ENCODE results near the gene MPND. TPM values are rescaled to one million over a fixed set of nuclear protein-coding genes. Genes with fewer than 3 reads are reported as not detected.

The MPND gene
- total RNA-seq, 1 donor from 2014 or later: 22.7 TPM

GRCh38 chr19:4319067-4319718 is 24.2 kb upstream of the MPND start:
- intact Hi-C loops (cut with micrococcal nuclease): no loop called here

- intact Hi-C loops (cut with micrococcal nuclease): no loop called here
These were observed 22.9 kb upstream of the MPND start for GRCh38 chr19:4320419-4320818.

- intact Hi-C loops (cut with micrococcal nuclease): no loop called here
These were observed 20.3 kb upstream of the MPND start for GRCh38 chr19:4322942-4323665.

GRCh38 chr19:4323692-4324091 is 19.7 kb upstream of the MPND start:
- intact Hi-C loops (cut with micrococcal nuclease): no loop called here

GRCh38 chr19:4324228-4324627 is 19.1 kb upstream of the MPND start:
- intact Hi-C loops (cut with micrococcal nuclease): no loop called here

GRCh38 chr19:4326215-4326836 is 17.0 kb upstream of the MPND start:
- intact Hi-C loops (cut with micrococcal nuclease): loop anchor here (5.0 kb wide), 1 partner anchor 146 kb away; the partner anchor contains the start of gene HDGFL2

- intact Hi-C loops (cut with micrococcal nuclease): loop anchor here (5.0 kb wide), 1 partner anchor 145 kb away; the partner anchor contains the start of gene HDGFL2
These were observed 16.5 kb upstream of the MPND start for GRCh38 chr19:4326837-4327251.

- intact Hi-C loops (cut with micrococcal nuclease): loop anchor here (5.0 kb wide), 1 partner anchor 145 kb away; the partner anchor contains the start of gene HDGFL2
These were observed 16.0 kb upstream of the MPND start for GRCh38 chr19:4327252-4327876.

- intact Hi-C loops (cut with micrococcal nuclease): loop anchor here (1.0 to 5.0 kb wide), 2 partner anchors 14 to 144 kb away; partner anchors contain the start of gene HDGFL2
These were observed 15.5 kb upstream of the MPND start for GRCh38 chr19:4327877-4328242.

- intact Hi-C loops (cut with micrococcal nuclease): loop anchor here (1.0 to 5.0 kb wide), 2 partner anchors 14 to 144 kb away; partner anchors contain the start of gene HDGFL2
These were observed 14.9 kb upstream of the MPND start for GRCh38 chr19:4328243-4328990.

- intact Hi-C loops (cut with micrococcal nuclease): loop anchor here (1.0 to 5.0 kb wide), 2 partner anchors 13 to 143 kb away; partner anchors contain the start of gene HDGFL2
These were observed 14.2 kb upstream of the MPND start for GRCh38 chr19:4328991-4329681.

GRCh38 chr19:4329858-4330257 is 13.5 kb upstream of the MPND start:
- intact Hi-C loops (cut with micrococcal nuclease): loop anchor here (5.0 kb wide), 1 partner anchor 142 kb away; the partner anchor contains the start of gene HDGFL2

GRCh38 chr19:4334929-4335570 is 8.3 kb upstream of the MPND start:
- intact Hi-C loops (cut with micrococcal nuclease): no loop called here

GRCh38 chr19:4337906-4338440 is 5.4 kb upstream of the MPND start:
- intact Hi-C loops (cut with micrococcal nuclease): no loop called here

GRCh38 chr19:4338441-4339355 is 4.7 kb upstream of the MPND start, which contains the start of gene STAP2:
Gene STAP2, minus strand, starts transcription at chr19:4338827. Its CDS starts 74 bp downstream, at chr19:4338753.
- intact Hi-C loops (cut with micrococcal nuclease): no loop called here

GRCh38 chr19:4342314-4342614 is 1.1 kb upstream of the MPND start:
- intact Hi-C loops (cut with micrococcal nuclease): loop anchor here (1.0 to 2.0 kb wide), 4 partner anchors 14 to 129 kb away; partner anchors contain the start of gene SH3GL1

GRCh38 chr19:4342615-4343369 is 570 bp upstream of the MPND start:
- intact Hi-C loops (cut with micrococcal nuclease): loop anchor here (1.0 to 2.0 kb wide), 5 partner anchors 14 to 128 kb away; partner anchors contain the start of genes SH3GL1 and YJU2

All from T-helper 2 cell treated with Interferon-gamma antibody and Interleukin-4, amounts not matched to agents 100 ng/mL and 5 ng/mL, for 36 hours (primary cell).